Mesenchymal stem cell (in vitro differentiated cells and primary cell): Measurements from ENCODE around the gene RFX3.

ENCODE experiments used
- DNase-seq: peaks from one replicate; pipeline ENCODE4 v3.0.0-alpha.2; 2013
- H2AFZ ChIP-seq: one replicate; pipeline ENCODE4 v1.6.1; 2013; ENCODE audit warnings: low read depth, mild to moderate bottlenecking, control low read depth, inconsistent platforms, low read length, moderate library complexity
- H2AK5ac ChIP-seq: 2 replicates; pipeline ENCODE4 v1.6.1; 2013; ENCODE audit warnings: low read length, moderate library complexity, mild to moderate bottlenecking, inconsistent platforms; ENCODE audit not compliant: severe bottlenecking
- H2BK120ac ChIP-seq: one replicate; pipeline ENCODE4 v1.6.1; 2013; ENCODE audit warnings: low read depth, mild to moderate bottlenecking, inconsistent platforms, low read length, moderate library complexity
- H2BK12ac ChIP-seq, 2 experiments: one replicate each; pipeline ENCODE4 v1.6.1; 2013; ENCODE audit warnings: inconsistent platforms in 2 of 2, low read length in 2 of 2, mild to moderate bottlenecking in 2 of 2, moderate library complexity in 2 of 2, control low read depth in 1 of 2
- H2BK15ac ChIP-seq: one replicate; pipeline ENCODE4 v1.6.1; 2013; ENCODE audit warnings: mild to moderate bottlenecking, low read depth, inconsistent platforms; ENCODE audit not compliant: poor library complexity, severe bottlenecking
- H2BK5ac ChIP-seq: 2 replicates; pipeline ENCODE4 v1.6.1; 2013; ENCODE audit warnings: low read depth, mild to moderate bottlenecking, low read length, control low read depth, inconsistent platforms; ENCODE audit not compliant: poor library complexity, severe bottlenecking
- H3K14ac ChIP-seq, 2 experiments: one replicate each; pipeline ENCODE4 v1.6.1; 2013; ENCODE audit warnings: inconsistent platforms in 2 of 2, low read length in 2 of 2, control low read depth in 1 of 2, mild to moderate bottlenecking in 1 of 2, moderate library complexity in 1 of 2
- H3K18ac ChIP-seq, 2 experiments: one replicate each; pipeline ENCODE4 v1.6.1; 2013; ENCODE audit warnings: inconsistent platforms in 2 of 2, low read length in 2 of 2, control low read depth in 1 of 2, low read depth in 1 of 2, mild to moderate bottlenecking in 1 of 2
- H3K23ac ChIP-seq, 2 experiments: one replicate each; pipeline ENCODE4 v1.6.1; 2013; ENCODE audit warnings: inconsistent platforms in 2 of 2, low read length in 2 of 2, mild to moderate bottlenecking in 2 of 2, moderate library complexity in 2 of 2, control low read depth in 1 of 2
- H3K27ac ChIP-seq: 2 replicates; pipeline ENCODE4 v1.5.1; 2013; ENCODE audit warnings: mild to moderate bottlenecking, moderate library complexity, low read length, control low read depth, inconsistent platforms; ENCODE audit not compliant: poor library complexity, severe bottlenecking
- H3K27me3 ChIP-seq, 2 experiments: 2 replicates each; pipeline versions ENCODE4 v1.6.1 to v1.7.0; 2013; ENCODE audit warnings: low read length in 2 of 2, mild to moderate bottlenecking in 2 of 2, moderate library complexity in 2 of 2, control low read depth in 1 of 2, inconsistent platforms in 1 of 2; ENCODE audit not compliant: control insufficient read depth in 1 of 2, insufficient read depth in 1 of 2
- H3K36me3 ChIP-seq, 2 experiments: 2 replicates each; pipeline versions ENCODE4 v1.6.1 to v1.7.0; 2013; ENCODE audit warnings: low read length in 2 of 2, control low read depth in 1 of 2, inconsistent platforms in 1 of 2, low read depth in 1 of 2, mild to moderate bottlenecking in 1 of 2; ENCODE audit not compliant: insufficient read depth in 2 of 2, control insufficient read depth in 1 of 2
- H3K4ac ChIP-seq, 2 experiments: one replicate each; pipeline ENCODE4 v1.6.1; 2013; ENCODE audit warnings: inconsistent platforms in 2 of 2, low read length in 2 of 2, mild to moderate bottlenecking in 2 of 2, moderate library complexity in 2 of 2, control low read depth in 1 of 2, low read depth in 1 of 2
- H3K4me1 ChIP-seq: 2 replicates; pipeline ENCODE4 v1.6.1; 2013; ENCODE audit warnings: low read depth, low read length, control low read depth; ENCODE audit not compliant: control insufficient read depth, insufficient read depth
- H3K4me2 ChIP-seq: 2 replicates; pipeline ENCODE4 v1.6.1; 2013; ENCODE audit warnings: low read length, mild to moderate bottlenecking, inconsistent platforms; ENCODE audit not compliant: poor library complexity, severe bottlenecking
- H3K4me3 ChIP-seq, 2 experiments: 2 replicates each; pipeline versions ENCODE4 v1.5.1 to v1.7.0; 2013; ENCODE audit warnings: low read length in 2 of 2, mild to moderate bottlenecking in 2 of 2, control low read depth in 1 of 2, low read depth in 1 of 2; ENCODE audit not compliant: insufficient read depth in 1 of 2
- H3K79me1 ChIP-seq: replicated peaks from 2 replicates; pipeline ENCODE4 v1.6.1; 2013; ENCODE audit warnings: mild to moderate bottlenecking, control low read depth, low read length, inconsistent platforms; ENCODE audit not compliant: poor library complexity, severe bottlenecking
- H3K9ac ChIP-seq: 2 replicates; pipeline ENCODE4 v1.7.0; 2013; ENCODE audit warnings: mild to moderate bottlenecking, low read length, moderate library complexity
- H3K9me3 ChIP-seq: 2 replicates; pipeline ENCODE4 v1.7.0; 2013; ENCODE audit warnings: mild to moderate bottlenecking, low read length; ENCODE audit not compliant: control insufficient read depth
- H4K8ac ChIP-seq: one replicate; pipeline ENCODE4 v1.6.1; 2013; ENCODE audit warnings: inconsistent platforms, mild to moderate bottlenecking, low read length, moderate library complexity
- H4K91ac ChIP-seq: one replicate; pipeline ENCODE4 v1.6.1; 2013; ENCODE audit warnings: mild to moderate bottlenecking, low read length, inconsistent platforms
- WGBS: methylation state at CpG from one replicate; pipeline ENCODE4 v1.1.7; 2013; ENCODE audit warnings: mixed read lengths; 5-methylcytosine and 5-hydroxymethylcytosine counted together

The RFX3 gene

GRCh38 chr9:3263698-3264097 lies 262.1 kb downstream of the RFX3 start:
- no peak for DNase-seq
- H3K4me3 ChIP-seq = no peak overlapping the region
- H3K4me1 ChIP-seq = no peaks in the 10 kb centered on the region
- H3K23ac ChIP-seq = no peak overlapping the region
- H3K9me3 ChIP-seq = no peaks in the 10 kb centered on the region
- H2AK5ac ChIP-seq = no peak overlapping the region
- H2BK120ac ChIP-seq = no peak overlapping the region
- no peak overlapping the region for H4K91ac ChIP-seq
- no peaks in the 10 kb centered on the region for H3K27me3 ChIP-seq
- no peak overlapping the region for H3K9ac ChIP-seq
- WGBS = 99% methylated on average over 3 of the region's 3 CpGs
- no peak overlapping the region for H4K8ac ChIP-seq
- no peak overlapping the region for H3K18ac ChIP-seq
- H3K27ac ChIP-seq = no peak overlapping the region
- no peak overlapping the region for H3K4ac ChIP-seq
- no peaks in the 10 kb centered on the region for H3K79me1 ChIP-seq
- H2AFZ ChIP-seq = no peak overlapping the region
- no peak overlapping the region for H3K14ac ChIP-seq
- H2BK12ac ChIP-seq = no peak overlapping the region
- no peak overlapping the region for H2BK5ac ChIP-seq
- H2BK15ac ChIP-seq = no peak overlapping the region
- H3K36me3 ChIP-seq = peaks cover 0 to 6% of the 10 kb centered on the region in 2 experiments
- H3K4me2 ChIP-seq = no peak overlapping the region

GRCh38 chr9:3262826-3263529 lies 262.8 kb downstream of the RFX3 start:
- no peak overlapping the region for H3K4me3 ChIP-seq
- H3K79me1 ChIP-seq = no peaks in the 10 kb centered on the region
- H3K23ac ChIP-seq = no peak overlapping the region
- H2BK12ac ChIP-seq = no peak overlapping the region
- H3K36me3 ChIP-seq = peaks cover 0 to 6% of the 10 kb centered on the region in 2 experiments
- H2AK5ac ChIP-seq = no peak overlapping the region
- 81% methylated on average over 8 of the region's 10 CpGs for WGBS
- no peak overlapping the region for H2AFZ ChIP-seq
- DNase-seq = no peak
- no peak overlapping the region for H3K4me2 ChIP-seq
- no peak overlapping the region for H3K4ac ChIP-seq
- H4K91ac ChIP-seq = no peak overlapping the region
- no peak overlapping the region for H3K18ac ChIP-seq
- H3K27ac ChIP-seq = no peak overlapping the region
- H3K4me1 ChIP-seq = no peaks in the 10 kb centered on the region
- H4K8ac ChIP-seq = no peak overlapping the region
- no peak overlapping the region for H3K14ac ChIP-seq
- no peaks in the 10 kb centered on the region for H3K9me3 ChIP-seq
- no peak overlapping the region for H2BK5ac ChIP-seq
- H2BK120ac ChIP-seq = no peak overlapping the region
- H3K9ac ChIP-seq = no peak overlapping the region
- H2BK15ac ChIP-seq = no peak overlapping the region
- H3K27me3 ChIP-seq = no peaks in the 10 kb centered on the region

GRCh38 chr9:3261484-3261883 lies 264.3 kb downstream of the RFX3 start:
- Histone ChIP-seq H3K14ac (no peak overlapping the region), H4K8ac (no peak overlapping the region), H3K9ac (no peak overlapping the region), H3K4me3 (no peak overlapping the region), H2BK120ac (no peak overlapping the region), H3K79me1 (no peaks in the 10 kb centered on the region), H2BK12ac (no peak overlapping the region), H2BK5ac (no peak overlapping the region), H3K4me1 (no peaks in the 10 kb centered on the region), H2AFZ (no peak overlapping the region), H3K27ac (no peak overlapping the region), H2BK15ac (no peak overlapping the region), H3K23ac (no peak overlapping the region), H3K4ac (no peak overlapping the region), H3K18ac (no peak overlapping the region), H4K91ac (no peak overlapping the region), H3K4me2 (no peak overlapping the region), H2AK5ac (no peak overlapping the region), H3K36me3 (peaks cover 3 to 12% of the 10 kb centered on the region in 2 experiments), H3K9me3 (no peaks in the 10 kb centered on the region), H3K27me3 (no peaks in the 10 kb centered on the region)
- 94% methylated on average over 4 of the region's 5 CpGs for WGBS
- peak; percentile 29 for DNase-seq

DNA sequence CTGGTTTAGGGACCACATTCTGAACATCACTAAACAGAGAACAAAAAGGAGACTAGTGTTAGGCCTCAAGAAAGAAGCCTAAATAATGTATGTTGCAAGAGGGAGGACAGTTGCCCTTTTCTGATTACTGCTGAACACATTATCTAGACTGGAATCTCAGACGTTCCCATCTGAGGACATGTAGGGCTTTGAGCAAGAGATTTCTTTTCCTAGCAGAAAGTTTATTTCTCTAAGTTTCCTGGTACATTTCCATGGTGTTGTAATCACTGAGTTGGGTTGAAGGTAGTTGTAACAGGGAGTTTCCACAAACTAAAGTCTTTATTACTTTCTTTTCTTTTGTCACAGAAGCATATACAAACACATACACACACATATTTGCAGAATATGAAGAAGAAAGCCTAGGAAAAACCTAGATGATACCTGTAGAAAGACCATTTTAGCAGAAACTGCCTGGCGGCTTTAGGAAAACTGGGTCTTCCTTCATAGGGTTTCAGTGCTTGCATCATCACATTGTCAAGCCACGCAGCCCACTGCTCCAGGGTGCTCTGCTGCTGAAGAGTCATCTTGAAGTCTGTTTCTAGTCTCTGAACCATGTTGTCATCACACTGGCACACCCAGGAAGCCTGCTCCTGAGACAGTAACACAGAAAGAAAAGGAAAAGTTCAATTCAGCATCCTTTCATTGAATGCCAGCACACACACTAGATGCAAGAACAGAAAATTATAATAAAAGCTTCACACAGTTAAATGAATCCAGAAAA lies 269.1 kb downstream of the RFX3 start:
- H3K4me3 ChIP-seq = no peak overlapping the region
- peak; percentile 62 for DNase-seq
- H3K9me3 ChIP-seq = no peaks in the 10 kb centered on the region
- H3K4me1 ChIP-seq = no peaks in the 10 kb centered on the region
- H3K27me3 ChIP-seq = no peaks in the 10 kb centered on the region
- H2AK5ac ChIP-seq = no peak overlapping the region
- 93% methylated on average over 2 of the region's 3 CpGs for WGBS
- H2AFZ ChIP-seq = no peak overlapping the region
- no peak overlapping the region for H3K27ac ChIP-seq
- no peak overlapping the region for H3K4me2 ChIP-seq
- H4K91ac ChIP-seq = no peak overlapping the region
- H3K79me1 ChIP-seq = no peaks in the 10 kb centered on the region
- H4K8ac ChIP-seq = no peak overlapping the region
- no peak overlapping the region for H2BK120ac ChIP-seq
- H3K18ac ChIP-seq = no peak overlapping the region
- H2BK12ac ChIP-seq = no peak overlapping the region
- H2BK15ac ChIP-seq = no peak overlapping the region
- H3K14ac ChIP-seq = no peak overlapping the region
- H3K23ac ChIP-seq = no peak overlapping the region
- H3K9ac ChIP-seq = no peak overlapping the region
- H3K4ac ChIP-seq = no peak overlapping the region
- H2BK5ac ChIP-seq = no peak overlapping the region
- H3K36me3 ChIP-seq = peaks cover 3 to 18% of the 10 kb centered on the region in 2 experiments
